ENCODE measurements around the gene VSIG4.
"Not testable (repeated sequence)": the region's sequence is repeated elsewhere in the genome, so short reads cannot be mapped to it uniquely, and the experiment has no call there.

Gene VSIG4

GRCh38 chrX:66039944-66040343, at the start of gene VSIG4:
VSIG4 (minus strand) TSS chrX:66040080; CDS start chrX:66039998, 82 bp downstream.
- no peak for DNase-seq (ENCODE audit: low spot score)

- no peak for DNase-seq (ENCODE audit: low spot score)
Measured at GRCh38 chrX:66076801-66077200, 36.9 kb upstream of the VSIG4 start.

- DNase-seq (ENCODE audit: low spot score) = no peak
Measured at GRCh38 chrX:66074920-66075879, 35.3 kb upstream of the VSIG4 start.

GRCh38 chrX:66071126-66071525, 31.2 kb upstream of the VSIG4 start:
- DNase-seq (ENCODE audit: low spot score) = no peak

- DNase-seq (ENCODE audit: low spot score) = no peak
Measured at GRCh38 chrX:66064261-66064660, 24.4 kb upstream of the VSIG4 start.

GRCh38 chrX:66057019-66057418, 17.1 kb upstream of the VSIG4 start:
- not testable (repeated sequence) for DNase-seq (ENCODE audit: low spot score)

- DNase-seq (ENCODE audit: low spot score) = no peak
Measured at GRCh38 chrX:66054978-66055377, 15.1 kb upstream of the VSIG4 start.

GRCh38 chrX:66053414-66053813, 13.5 kb upstream of the VSIG4 start:
- DNase-seq (ENCODE audit: low spot score) = no peak

- DNase-seq (ENCODE audit: low spot score) = no peak
Measured at GRCh38 chrX:66051980-66052379, 12.1 kb upstream of the VSIG4 start.

- no peak for DNase-seq (ENCODE audit: low spot score)
Measured at GRCh38 chrX:66050140-66050569, 10.3 kb upstream of the VSIG4 start.

GRCh38 chrX:66049056-66049455, 9.2 kb upstream of the VSIG4 start:
- DNase-seq (ENCODE audit: low spot score) = no peak

GRCh38 chrX:66046612-66047235, 6.8 kb upstream of the VSIG4 start:
- DNase-seq (ENCODE audit: low spot score) = no peak

GRCh38 chrX:66045894-66046293, 6.0 kb upstream of the VSIG4 start:
- no peak for DNase-seq (ENCODE audit: low spot score)

GRCh38 chrX:66043584-66043983, 3.7 kb upstream of the VSIG4 start:
- DNase-seq (ENCODE audit: low spot score) = no peak

GRCh38 chrX:66042307-66043077, 2.6 kb upstream of the VSIG4 start:
- DNase-seq (ENCODE audit: low spot score) = no peak

- DNase-seq (ENCODE audit: low spot score) = no peak
Measured at GRCh38 chrX:66038115-66038514, 1.8 kb downstream of the VSIG4 start.

GRCh38 chrX:66036231-66036630, 3.6 kb downstream of the VSIG4 start:
- no peak for DNase-seq (ENCODE audit: low spot score)

- DNase-seq (ENCODE audit: low spot score) = no peak
Measured at GRCh38 chrX:66035667-66036066, 4.2 kb downstream of the VSIG4 start.

GRCh38 chrX:66030505-66031317, 9.2 kb downstream of the VSIG4 start:
- peak; percentile 15 for DNase-seq (ENCODE audit: low spot score)

- no peak for DNase-seq (ENCODE audit: low spot score)
Measured at GRCh38 chrX:66028936-66029335, 10.9 kb downstream of the VSIG4 start.

- no peak for DNase-seq (ENCODE audit: low spot score)
Measured at GRCh38 chrX:66024570-66024969, 15.3 kb downstream of the VSIG4 start.

- DNase-seq (ENCODE audit: low spot score) = no peak
Measured at GRCh38 chrX:66024092-66024467, 15.8 kb downstream of the VSIG4 start.

Data from AG20443 (cell line).